ENCODE results near the gene ADK. TPM values are rescaled to one million over a fixed set of nuclear protein-coding genes. Genes with fewer than 3 reads are reported as not detected.
"Not testable (repeated sequence)": the region's sequence is repeated elsewhere in the genome, so short reads cannot be mapped to it uniquely, and the experiment has no call there.

Gene ADK
- total and polyA plus RNA-seq, 2 of the 13 experiments (the other 11 are each of a cell fraction or from before 2014, with no cell fraction given) = 48.6 to 79.1 TPM

- no peak for TF ChIP-seq E2F1 (CRISPR knock-in tag; IDR thresholded peaks at IDR 0.05)
- no peak for TF ChIP-seq MXD1 (CRISPR knock-in tag; IDR thresholded peaks at IDR 0.05)
- no peak for TF ChIP-seq ZUFSP (CRISPR knock-in tag; IDR thresholded peaks at IDR 0.05; ENCODE audit: borderline replicate concordance)
- no peak for TF ChIP-seq MIER2 (CRISPR knock-in tag; IDR thresholded peaks at IDR 0.05)
- TF ChIP-seq AHDC1 (CRISPR knock-in tag; IDR thresholded peaks at IDR 0.05; ENCODE audit: borderline replicate concordance) = no peak
- TF ChIP-seq FOXP1 (IDR thresholded peaks at IDR 0.05) = no peak
- no peak for TF ChIP-seq FOXP1 (CRISPR knock-in tag; IDR thresholded peaks at IDR 0.05)
- TF ChIP-seq SKI (IDR thresholded peaks at IDR 0.05; ENCODE audit: partially characterized antibody) = no peak
- no peak for TF ChIP-seq HDAC6 (IDR thresholded peaks at IDR 0.05; ENCODE audit: low read depth, low read length)
Observed at GRCh38 chr10:74213571-74214162, 62.6 kb downstream of the ADK start (continued).

- Histone ChIP-seq H4K20me1 (ENCODE audit: insufficient read depth, low read length) (peaks cover 10% of the 10 kb centered on the region; the same call in 1 of the 2 replicates), H3K79me2 (ENCODE audit: insufficient read depth, low read length) (peaks cover 33% of the 10 kb centered on the region)
- intact Hi-C loops (cut with micrococcal nuclease; ENCODE audit: unreplicated experiment) = loop anchor here (10.0 kb wide), 1 partner anchor 62 kb away; the partner anchor contains the start of genes ADK and AP3M1
- H3K4me1 ChIP-seq (ENCODE audit: insufficient read depth, low read length); H3K27me3 ChIP-seq (ENCODE audit: control insufficient read depth in 1 of 2, insufficient read depth in 2 of 2, low read length in 2 of 2); POLR2A ChIA-PET; H2AFZ ChIP-seq (ENCODE audit: low read length); H3K4me3 ChIP-seq (replicated peaks in 1 of 3; ENCODE audit: insufficient read depth in 1 of 3, low read depth in 2 of 3, low read length in 3 of 3); BruUV-seq (replicated peaks); H3K36me3 ChIP-seq (replicated peaks in 1 of 2; ENCODE audit: control insufficient read depth in 1 of 2, insufficient read depth in 2 of 2, low read length in 2 of 2); H3K27ac ChIP-seq (ENCODE audit: extremely low read length, insufficient read depth, low read length); H3K4me2 ChIP-seq (ENCODE audit: low read depth, low read length); in situ Hi-C loops (cut with HindIII; ENCODE audit: extremely low pct_ligation_motif_present, low pct_unique_long_range_greater_than_20kb); DNase-seq (ENCODE audit: low spot score); H3K9ac ChIP-seq (ENCODE audit: insufficient read depth, low read depth, low read length); ATAC-seq; CTCF ChIA-PET (ENCODE audit: low intra/inter-chr PET ratio, low total read pairs); FAIRE-seq; H3K9me3 ChIP-seq (ENCODE audit: low read length): not testable (repeated sequence)
- 98% methylated on average over 13 of the region's 13 CpGs for WGBS (ENCODE audit: low lambda C conversion rate)
Observed at GRCh38 chr10:74217110-74217509, 66.1 kb downstream of the ADK start.
